NCI-H1092 (cell line): ENCODE results near the gene BPIFB3.

ENCODE experiments used
- DNase-seq: peaks from one replicate; lab custom pipeline; 2025; lab: John Stamatoyannopoulos, UW

Gene BPIFB3

GRCh38 chr20:33064572-33065287 is 11.0 kb downstream of the BPIFB3 start:
- no peak for DNase-seq

GRCh38 chr20:33065785-33066184 is 12.1 kb downstream of the BPIFB3 start:
- no peak for DNase-seq

GRCh38 chr20:33067806-33068205 is 14.1 kb downstream of the BPIFB3 start:
- no peak for DNase-seq

GRCh38 chr20:33068251-33068939 is 14.7 kb downstream of the BPIFB3 start:
- no peak for DNase-seq

GRCh38 chr20:33069673-33070072 is 16.0 kb downstream of the BPIFB3 start:
- DNase-seq, result no peak

- no peak for DNase-seq
These were observed 16.7 kb downstream of the BPIFB3 start for GRCh38 chr20:33070111-33071053.

GRCh38 chr20:33071198-33071597 is 17.5 kb downstream of the BPIFB3 start:
- no peak for DNase-seq

GRCh38 chr20:33072362-33072761 is 18.7 kb downstream of the BPIFB3 start:
- DNase-seq, result no peak

GRCh38 chr20:33072813-33073212 is 19.1 kb downstream of the BPIFB3 start:
- no peak for DNase-seq

- no peak for DNase-seq
These were observed 21.0 kb downstream of the BPIFB3 start for GRCh38 chr20:33074675-33075074.

- no peak for DNase-seq
These were observed 21.6 kb downstream of the BPIFB3 start for GRCh38 chr20:33075281-33075680.

GRCh38 chr20:33076662-33077372 is 23.1 kb downstream of the BPIFB3 start:
- DNase-seq, result no peak

- DNase-seq, result no peak
These were observed 25.6 kb downstream of the BPIFB3 start, which contains the start of gene BPIFB4 for GRCh38 chr20:33079259-33079658. BPIFB4 (plus strand) TSS chr20:33079643; CDS start chr20:33081527, 1,884 bp downstream.

GRCh38 chr20:33081411-33082154 is 27.9 kb downstream of the BPIFB3 start:
- no peak for DNase-seq

- no peak for DNase-seq
These were observed 28.8 kb downstream of the BPIFB3 start for GRCh38 chr20:33082546-33082945.

- no peak for DNase-seq
These were observed 30.0 kb downstream of the BPIFB3 start for GRCh38 chr20:33083544-33084340.

- no peak for DNase-seq
These were observed 31.0 kb downstream of the BPIFB3 start for GRCh38 chr20:33084722-33085121.

GRCh38 chr20:33086052-33086722 is 32.5 kb downstream of the BPIFB3 start:
- DNase-seq, result no peak

GRCh38 chr20:33091147-33091546 is 37.4 kb downstream of the BPIFB3 start:
- no peak for DNase-seq

- DNase-seq, result no peak
These were observed 38.0 kb downstream of the BPIFB3 start for GRCh38 chr20:33091693-33092092.
